DND-41 (cell line): Measurements from ENCODE around the gene SYNGR1.

Experiments
- EZH2 ChIP-seq: IDR thresholded peaks from 3 replicates; pipeline ENCODE4 v1.6.1; 2012; ENCODE audit warnings: borderline replicate concordance, low read depth, mild to moderate bottlenecking, moderate library complexity, low read length, inconsistent platforms; ENCODE audit not compliant: severe bottlenecking
- TF ChIP-seq, protein P1 (sequence below): IDR thresholded peaks from 2 replicates; pipeline ENCODE4 v1.5.1; 2012; ENCODE audit warnings: borderline replicate concordance, low read length, moderate library complexity, mild to moderate bottlenecking; ENCODE audit not compliant: poor library complexity, severe bottlenecking; ENCODE audit errors: extremely low read depth

DNA sequence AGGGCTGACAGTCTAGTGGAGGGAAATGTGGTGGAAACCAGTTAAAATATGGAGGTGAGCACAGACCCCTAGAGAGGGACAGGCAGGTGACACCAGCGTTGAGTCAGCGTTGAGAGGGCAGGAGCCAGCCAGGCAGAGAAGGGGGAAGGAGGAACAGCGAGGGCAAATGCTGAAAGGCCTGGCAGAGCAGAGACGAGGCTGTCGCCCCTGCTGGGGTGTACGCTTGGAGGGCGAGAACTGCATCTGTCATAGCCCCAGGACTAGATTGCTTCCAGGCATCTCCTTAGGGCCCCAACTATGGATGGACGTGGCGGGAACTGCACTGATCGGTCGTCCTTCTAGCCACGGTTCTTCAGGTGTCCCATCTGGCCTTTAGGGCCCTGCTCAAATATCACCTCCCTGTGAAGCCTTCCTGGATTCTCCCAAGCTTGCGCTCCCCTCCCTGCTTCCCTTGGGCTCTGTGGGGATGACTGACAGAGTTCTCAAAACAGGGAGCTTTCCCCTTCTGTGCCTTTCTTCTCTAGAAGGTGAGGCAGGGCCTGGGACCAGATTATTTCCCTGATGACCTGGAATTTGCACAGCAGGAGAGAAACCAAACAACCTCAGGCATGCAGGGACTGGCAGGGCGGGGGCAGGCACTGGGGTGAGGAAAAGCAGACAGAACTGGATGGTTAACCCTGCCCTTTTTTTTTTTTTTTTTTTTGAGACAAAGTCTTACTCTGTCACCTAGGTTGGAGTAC is 11.1 kb downstream of the SYNGR1 start:
- TF ChIP-seq, protein P1, sequence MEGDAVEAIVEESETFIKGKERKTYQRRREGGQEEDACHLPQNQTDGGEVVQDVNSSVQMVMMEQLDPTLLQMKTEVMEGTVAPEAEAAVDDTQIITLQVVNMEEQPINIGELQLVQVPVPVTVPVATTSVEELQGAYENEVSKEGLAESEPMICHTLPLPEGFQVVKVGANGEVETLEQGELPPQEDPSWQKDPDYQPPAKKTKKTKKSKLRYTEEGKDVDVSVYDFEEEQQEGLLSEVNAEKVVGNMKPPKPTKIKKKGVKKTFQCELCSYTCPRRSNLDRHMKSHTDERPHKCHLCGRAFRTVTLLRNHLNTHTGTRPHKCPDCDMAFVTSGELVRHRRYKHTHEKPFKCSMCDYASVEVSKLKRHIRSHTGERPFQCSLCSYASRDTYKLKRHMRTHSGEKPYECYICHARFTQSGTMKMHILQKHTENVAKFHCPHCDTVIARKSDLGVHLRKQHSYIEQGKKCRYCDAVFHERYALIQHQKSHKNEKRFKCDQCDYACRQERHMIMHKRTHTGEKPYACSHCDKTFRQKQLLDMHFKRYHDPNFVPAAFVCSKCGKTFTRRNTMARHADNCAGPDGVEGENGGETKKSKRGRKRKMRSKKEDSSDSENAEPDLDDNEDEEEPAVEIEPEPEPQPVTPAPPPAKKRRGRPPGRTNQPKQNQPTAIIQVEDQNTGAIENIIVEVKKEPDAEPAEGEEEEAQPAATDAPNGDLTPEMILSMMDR = no peak
- TF ChIP-seq EZH2 = no peak
